Measurements from ENCODE around the gene IL34.

IL34 gene

DNA sequence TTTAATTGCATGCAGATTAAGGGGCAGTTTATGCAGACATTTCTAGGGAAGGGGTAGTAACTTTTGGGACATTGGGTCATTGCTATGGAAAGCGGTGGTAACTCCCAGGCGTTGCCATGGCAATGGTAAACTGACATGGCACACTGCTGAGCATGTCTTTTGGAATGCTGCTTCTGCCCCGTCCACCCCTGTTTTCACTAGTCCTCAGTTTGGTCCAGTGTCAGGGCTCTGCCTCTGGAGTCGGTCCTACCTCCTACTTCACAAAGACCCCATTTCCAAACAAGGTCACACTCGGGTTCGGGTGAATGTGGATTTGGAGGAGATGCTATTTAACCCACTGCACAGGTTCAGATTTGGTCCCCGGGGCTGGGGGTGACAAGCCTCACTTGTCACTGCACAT, 2.9 kb downstream of the IL34 start:
- TF ChIP-seq, protein P1, sequence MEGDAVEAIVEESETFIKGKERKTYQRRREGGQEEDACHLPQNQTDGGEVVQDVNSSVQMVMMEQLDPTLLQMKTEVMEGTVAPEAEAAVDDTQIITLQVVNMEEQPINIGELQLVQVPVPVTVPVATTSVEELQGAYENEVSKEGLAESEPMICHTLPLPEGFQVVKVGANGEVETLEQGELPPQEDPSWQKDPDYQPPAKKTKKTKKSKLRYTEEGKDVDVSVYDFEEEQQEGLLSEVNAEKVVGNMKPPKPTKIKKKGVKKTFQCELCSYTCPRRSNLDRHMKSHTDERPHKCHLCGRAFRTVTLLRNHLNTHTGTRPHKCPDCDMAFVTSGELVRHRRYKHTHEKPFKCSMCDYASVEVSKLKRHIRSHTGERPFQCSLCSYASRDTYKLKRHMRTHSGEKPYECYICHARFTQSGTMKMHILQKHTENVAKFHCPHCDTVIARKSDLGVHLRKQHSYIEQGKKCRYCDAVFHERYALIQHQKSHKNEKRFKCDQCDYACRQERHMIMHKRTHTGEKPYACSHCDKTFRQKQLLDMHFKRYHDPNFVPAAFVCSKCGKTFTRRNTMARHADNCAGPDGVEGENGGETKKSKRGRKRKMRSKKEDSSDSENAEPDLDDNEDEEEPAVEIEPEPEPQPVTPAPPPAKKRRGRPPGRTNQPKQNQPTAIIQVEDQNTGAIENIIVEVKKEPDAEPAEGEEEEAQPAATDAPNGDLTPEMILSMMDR (conservative IDR thresholded peaks at IDR 0.05), result no peak
- no peak for TF ChIP-seq ZFX (IDR thresholded peaks at IDR 0.05)
- no peak overlapping the region for H3K27ac ChIP-seq

DNA sequence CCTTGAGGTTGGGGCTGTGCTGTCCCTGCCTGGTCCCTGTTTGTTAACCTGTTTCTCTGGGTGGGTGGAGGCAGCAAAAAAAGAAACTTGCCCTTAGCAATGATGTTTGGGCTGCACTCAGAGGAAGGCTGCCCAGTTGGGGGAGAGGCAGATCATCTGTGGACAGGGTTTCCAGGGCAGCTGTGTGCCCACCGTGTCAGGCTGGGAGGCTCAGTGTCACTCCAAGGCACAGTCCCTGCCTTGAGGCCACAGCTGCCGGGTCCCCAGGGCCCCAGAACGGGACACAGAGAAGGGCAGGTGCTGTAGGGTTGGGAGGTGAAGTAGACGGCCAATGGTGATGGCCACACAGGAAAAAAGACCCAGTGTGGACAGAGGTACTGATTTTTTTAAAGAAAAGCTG, 3.9 kb downstream of the IL34 start:
- no peak for TF ChIP-seq ZFX (IDR thresholded peaks at IDR 0.05)
- TF ChIP-seq, protein P1 (conservative IDR thresholded peaks at IDR 0.05), result no peak

DNA sequence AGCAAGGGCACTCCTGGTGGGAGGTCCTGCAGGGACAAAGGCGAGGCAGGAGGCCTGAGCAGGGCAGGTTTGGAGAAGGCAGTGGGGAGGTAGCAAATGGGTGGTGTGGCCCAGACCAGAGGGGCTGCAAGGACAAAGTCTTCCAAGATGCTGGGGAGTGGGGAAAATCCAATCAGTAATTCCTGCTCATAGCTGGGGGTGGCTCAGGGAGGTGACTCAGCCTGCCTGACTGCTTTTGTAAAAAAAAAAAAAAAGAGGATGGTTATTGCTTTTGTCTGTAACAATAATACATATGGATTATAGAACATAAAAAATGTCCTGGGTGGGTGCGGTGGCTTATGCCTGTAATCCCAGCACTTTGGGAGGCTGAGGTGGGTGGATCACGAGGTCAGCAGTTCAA, 5.2 kb downstream of the IL34 start:
- H3K27ac ChIP-seq, result no peak overlapping the region
- TF ChIP-seq ZFX (IDR thresholded peaks at IDR 0.05), result no peak
- TF ChIP-seq, protein P1 (conservative IDR thresholded peaks at IDR 0.05), result no peak

More for the DNA sequence above, 3.9 kb downstream of the IL34 start:
- no peak overlapping the region for H3K27ac ChIP-seq

DNA sequence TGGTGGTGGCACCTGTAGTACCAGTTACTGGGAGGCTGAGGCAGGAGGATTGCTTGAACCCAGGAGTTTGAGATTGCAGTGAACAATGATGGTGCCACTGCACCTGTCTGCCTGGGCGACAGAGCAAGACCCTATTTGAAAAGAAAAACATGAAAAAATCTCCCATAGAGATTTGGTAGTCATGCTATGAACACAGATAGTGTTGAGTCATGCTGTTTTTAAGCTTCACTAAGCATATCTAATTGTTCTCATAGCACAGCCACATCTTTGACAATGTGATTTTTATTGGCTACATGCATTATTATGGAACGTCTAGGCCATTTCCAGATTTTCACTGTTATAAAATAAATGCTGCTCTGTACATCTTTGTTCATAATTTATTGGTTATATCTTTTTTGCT, 6.0 kb downstream of the IL34 start:
- TF ChIP-seq, protein P1 (conservative IDR thresholded peaks at IDR 0.05), result no peak
- no peak for TF ChIP-seq ZFX (IDR thresholded peaks at IDR 0.05)
- no peak overlapping the region for H3K27ac ChIP-seq

DNA sequence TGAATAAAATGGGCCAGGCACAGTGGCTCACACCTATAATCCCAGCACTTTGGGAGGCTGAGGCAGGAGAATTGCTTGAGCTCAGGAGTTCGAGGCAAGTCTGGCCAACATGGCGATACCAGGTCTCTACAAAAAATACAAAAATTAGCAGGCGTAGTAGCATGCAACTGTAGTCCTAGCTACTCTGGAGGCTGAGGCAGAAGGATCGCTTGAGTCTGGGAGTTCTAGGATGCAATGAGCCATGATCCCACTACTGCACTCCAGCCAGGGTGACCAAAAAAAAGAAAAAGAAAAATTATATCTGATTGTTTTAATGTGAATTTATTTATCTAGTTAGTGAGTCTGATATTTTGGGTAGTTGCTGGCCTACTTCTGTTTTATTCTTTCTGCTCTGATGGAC, 7.0 kb downstream of the IL34 start:
- H3K27ac ChIP-seq, result no peak overlapping the region
- TF ChIP-seq, protein P1 (conservative IDR thresholded peaks at IDR 0.05), result no peak
- TF ChIP-seq ZFX (IDR thresholded peaks at IDR 0.05), result no peak

DNA sequence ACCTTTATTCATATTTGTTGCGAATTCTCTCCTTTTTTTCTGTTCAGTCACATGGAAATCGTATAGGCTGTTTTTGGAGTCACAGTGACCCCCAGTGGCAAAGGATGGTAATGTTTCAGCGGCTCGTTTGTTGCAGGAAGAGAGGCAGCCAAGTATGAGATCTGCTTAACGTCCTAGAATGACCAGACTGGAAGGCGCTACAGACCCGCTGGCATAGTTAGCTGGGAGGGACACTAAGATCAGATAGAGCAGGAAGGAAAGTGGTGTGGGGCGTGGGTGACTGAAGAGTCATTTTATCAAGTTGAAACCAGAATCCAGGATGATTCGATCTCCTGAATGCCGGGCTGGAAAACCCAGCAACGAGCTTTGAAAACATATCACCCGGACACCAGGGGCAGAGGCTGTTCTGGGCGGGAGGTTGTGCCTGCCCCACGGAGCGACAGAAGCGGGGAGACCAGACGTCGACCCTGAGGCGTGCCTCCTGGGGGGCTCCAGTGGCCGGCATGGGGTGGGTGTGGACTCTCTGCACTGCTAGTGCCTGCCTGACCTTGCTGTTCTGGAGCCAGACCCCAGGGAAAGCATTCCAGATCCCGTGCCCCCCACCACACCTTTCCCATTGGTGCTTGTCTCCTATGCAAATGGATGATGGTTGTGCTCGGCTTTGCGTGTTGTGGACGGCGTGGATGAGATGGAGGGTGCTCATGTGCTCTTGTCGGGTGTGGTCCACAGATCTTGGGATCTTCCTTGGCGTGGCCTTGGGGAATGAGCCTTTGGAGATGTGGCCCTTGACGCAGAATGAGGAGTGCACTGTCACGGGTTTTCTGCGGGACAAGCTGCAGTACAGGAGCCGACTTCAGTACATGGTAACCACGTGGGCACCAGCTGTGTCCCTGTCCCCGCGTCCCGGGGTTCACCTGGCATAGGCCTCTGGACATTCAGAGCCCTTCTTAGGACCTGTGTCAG, 7.7 kb downstream of the IL34 start:
- TF ChIP-seq, protein P1 (conservative IDR thresholded peaks at IDR 0.05), result peak; percentile 90
- TF ChIP-seq ZFX (IDR thresholded peaks at IDR 0.05), result no peak
- H3K27ac ChIP-seq, result no peak overlapping the region

DNA sequence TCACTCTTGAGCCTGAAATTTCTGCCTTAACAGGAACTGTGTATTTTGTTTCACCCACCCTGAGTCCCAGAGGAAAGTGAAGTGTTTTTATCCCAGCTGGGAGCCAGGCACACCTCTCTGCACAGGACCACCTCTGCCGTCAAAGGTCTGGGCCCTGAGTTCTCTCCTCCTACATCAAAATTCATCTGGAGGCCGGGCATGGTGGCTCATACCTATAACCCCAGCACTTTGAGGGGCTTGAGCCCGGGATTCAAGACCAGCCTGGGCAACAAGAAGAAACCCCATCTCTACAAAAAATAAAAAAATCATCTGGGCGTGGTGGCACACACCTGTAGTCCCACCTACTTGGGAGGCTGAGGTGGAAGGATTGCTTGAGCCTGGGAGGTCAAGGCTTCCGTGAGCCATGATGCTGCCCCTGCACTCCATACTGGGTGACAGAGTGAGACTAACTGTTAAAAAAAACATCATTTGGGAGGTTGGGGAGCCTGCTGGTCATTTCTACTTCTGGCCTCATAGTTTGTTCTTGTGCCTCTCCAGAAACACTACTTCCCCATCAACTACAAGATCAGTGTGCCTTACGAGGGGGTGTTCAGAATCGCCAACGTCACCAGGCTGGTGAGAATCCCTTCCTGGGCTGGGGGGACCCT, 9.8 kb downstream of the IL34 start:
- H3K27ac ChIP-seq, result no peak overlapping the region
- no peak for TF ChIP-seq ZFX (IDR thresholded peaks at IDR 0.05)
- TF ChIP-seq, protein P1 (conservative IDR thresholded peaks at IDR 0.05), result no peak
